KOPT-K1 (cell line): Measurements from ENCODE around the gene PDLIM5.

Experiments
- H3K27ac ChIP-seq: fragments of 200-600 bp; sonication (generic); 2 replicates; pipeline ENCODE4 v1.5.1; 2016; ENCODE audit warnings: antibody characterized with exemption, mild to moderate bottlenecking, low read depth, low read length; ENCODE audit not compliant: poor library complexity, severe bottlenecking
- H3K36me3 ChIP-seq: fragments of 200-600 bp; sonication (generic); 2 replicates; pipeline ENCODE4 v1.5.1; 2017; ENCODE audit warnings: antibody characterized with exemption, mild to moderate bottlenecking, low read length, moderate library complexity; ENCODE audit not compliant: insufficient read depth
- H3K9me3 ChIP-seq: fragments of 200-600 bp; sonication (generic); 2 replicates; pipeline ENCODE4 v1.5.1; 2017; ENCODE audit warnings: antibody characterized with exemption, low read length, mild to moderate bottlenecking; ENCODE audit not compliant: insufficient read depth, poor library complexity, severe bottlenecking

PDLIM5 gene

DNA sequence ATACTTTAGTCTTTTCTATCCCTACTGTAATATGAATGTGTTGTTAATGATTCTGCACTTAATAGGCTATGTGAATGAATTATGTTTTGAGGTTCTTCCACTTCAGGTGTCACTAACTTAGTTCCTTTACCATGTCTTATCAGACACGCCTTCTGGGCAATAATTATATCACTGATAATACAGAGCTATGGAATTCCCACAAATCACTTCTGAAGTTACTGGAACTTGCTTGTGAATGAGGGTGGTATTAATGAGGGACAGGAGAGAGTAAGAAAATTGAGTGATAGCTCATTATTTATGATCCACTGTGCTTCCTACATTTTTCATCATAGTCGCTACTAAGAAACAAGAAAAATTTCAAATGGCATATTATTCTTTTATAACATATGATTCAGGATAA is 130.0 kb downstream of the PDLIM5 start:
- H3K9me3 ChIP-seq: no peaks in the 10 kb centered on the region
- H3K27ac ChIP-seq: no peak overlapping the region
- no peaks in the 10 kb centered on the region for H3K36me3 ChIP-seq

DNA sequence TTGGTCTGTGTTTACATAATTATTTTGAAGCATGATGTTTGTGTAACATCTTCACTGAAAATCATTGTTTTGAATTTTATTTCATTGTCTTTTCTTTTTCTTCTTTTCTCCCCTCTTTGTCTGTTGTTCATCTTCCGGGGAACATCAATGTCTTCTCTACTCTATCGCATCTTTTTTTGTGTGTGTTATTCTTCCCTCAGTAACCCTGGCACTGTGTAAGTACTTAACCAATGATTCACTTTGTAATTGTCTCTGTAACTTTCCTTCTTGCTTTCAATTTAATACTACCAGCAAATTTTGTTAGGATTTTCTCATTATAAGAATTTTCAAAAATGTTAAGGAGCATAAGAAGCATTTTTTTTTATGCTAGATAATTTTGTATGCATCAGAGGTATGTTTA is 130.8 kb downstream of the PDLIM5 start:
- Histone ChIP-seq H3K36me3 (no peaks in the 10 kb centered on the region), H3K9me3 (no peaks in the 10 kb centered on the region), H3K27ac (no peak overlapping the region)

DNA sequence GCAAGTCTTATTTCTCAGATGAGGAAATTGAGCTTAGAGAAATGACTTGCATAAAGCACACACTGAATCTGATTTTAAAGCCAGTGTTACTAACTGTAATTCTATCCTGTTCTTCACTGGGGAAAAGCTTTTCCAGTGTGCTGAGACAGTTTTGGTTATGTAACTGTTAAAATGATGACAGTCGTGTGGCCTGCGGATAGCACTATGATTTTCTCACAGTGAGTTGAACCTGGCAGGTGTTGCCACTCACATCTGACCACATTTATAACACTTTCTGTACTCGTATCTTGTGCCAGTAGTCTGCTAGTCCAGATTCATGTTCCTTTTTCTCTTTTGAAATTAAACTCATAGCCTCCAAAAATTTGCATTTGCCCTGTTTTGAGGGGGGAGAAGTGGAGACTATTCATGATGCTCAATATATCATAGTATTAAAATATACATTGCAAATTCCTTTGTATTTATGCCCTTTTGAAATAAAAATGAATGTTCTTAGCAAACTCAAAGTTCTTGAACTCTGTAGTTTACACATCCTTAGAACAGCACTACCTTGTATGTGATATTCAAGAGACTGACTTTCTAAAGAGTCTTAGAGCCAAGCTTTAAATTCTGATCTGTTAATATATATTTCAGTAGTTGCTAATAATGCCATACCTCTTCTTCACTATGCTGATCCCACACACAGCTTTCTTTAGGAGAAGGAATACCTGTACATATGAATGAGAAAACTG is 132.3 kb downstream of the PDLIM5 start:
- no peaks in the 10 kb centered on the region for H3K36me3 ChIP-seq
- H3K9me3 ChIP-seq: no peaks in the 10 kb centered on the region
- H3K27ac ChIP-seq: no peak overlapping the region

DNA sequence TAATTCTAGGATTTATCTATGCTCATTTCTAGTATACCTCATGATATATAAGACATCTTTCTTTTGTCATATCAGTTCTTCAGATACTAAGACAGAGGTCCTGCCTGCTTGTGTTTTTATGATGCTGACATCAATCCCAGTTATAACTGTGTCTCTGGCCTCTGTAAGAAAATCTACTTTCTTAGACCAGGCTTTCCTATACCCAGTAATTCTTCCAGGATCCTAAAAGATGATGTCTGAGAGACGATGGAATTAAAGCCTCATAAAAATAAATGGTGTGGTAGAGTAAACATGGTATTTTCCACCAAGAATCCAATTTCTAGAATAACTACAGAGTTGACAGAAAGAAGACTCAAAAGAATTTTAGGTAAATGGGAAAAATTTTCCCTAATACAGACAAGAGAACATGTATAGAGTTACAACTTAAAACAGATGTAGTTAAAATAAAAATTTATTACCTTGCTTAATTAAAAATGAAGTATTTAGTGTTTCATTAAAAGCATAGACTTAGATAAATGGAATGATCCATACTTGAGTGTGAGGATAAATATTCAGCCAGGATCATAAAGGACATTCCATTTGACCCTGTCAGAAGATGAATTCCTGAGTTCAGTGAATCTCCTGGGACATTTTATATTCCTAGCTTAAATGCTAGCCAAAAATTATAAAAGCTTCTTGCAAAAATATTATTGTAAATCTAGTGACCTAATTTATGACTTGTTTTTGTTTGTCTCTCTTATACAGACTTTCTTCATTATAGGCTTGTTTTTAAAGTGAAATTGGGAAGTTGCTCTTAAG is 137.4 kb downstream of the PDLIM5 start:
- H3K27ac ChIP-seq: no peak overlapping the region
- no peaks in the 10 kb centered on the region for H3K36me3 ChIP-seq
- no peaks in the 10 kb centered on the region for H3K9me3 ChIP-seq

DNA sequence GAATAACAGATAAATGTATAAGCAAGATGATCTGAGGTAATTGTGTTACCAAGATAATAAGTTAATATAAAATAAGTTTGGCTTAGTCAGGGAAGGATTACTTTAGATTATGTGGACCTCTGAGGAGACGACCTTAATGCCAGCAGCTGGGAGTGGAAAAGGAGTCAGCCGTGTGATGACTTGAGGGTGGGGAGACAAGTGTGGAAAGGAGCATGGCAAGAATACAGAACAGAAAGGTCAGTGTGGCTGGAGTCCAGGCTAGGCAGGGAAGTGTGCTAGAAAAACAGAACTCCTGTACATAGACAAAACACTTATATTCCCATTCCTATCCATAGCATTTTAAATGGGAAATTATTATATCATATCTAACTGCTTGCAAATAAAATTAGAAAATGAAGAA is 138.8 kb downstream of the PDLIM5 start:
- Histone ChIP-seq H3K36me3 (no peaks in the 10 kb centered on the region), H3K27ac (no peak overlapping the region), H3K9me3 (no peaks in the 10 kb centered on the region)

DNA sequence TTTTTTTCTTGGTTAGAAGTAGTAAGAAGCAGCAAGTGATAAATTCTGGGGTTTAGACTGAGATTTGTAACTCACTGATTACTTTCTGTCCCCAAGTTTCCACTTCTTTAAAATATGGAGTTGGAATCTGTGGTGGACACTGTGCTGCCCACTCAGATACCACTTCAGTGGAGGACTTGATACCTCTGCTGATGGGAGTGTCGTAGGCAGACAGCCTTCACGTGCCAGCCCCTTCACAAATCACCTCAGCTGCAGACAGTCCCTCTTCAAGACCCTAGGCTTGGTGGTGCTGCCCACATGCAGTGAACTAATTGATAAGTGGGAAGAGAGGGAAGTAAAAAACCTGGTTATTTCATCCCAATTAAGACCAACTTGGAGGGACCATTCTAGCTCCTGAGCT is 139.5 kb downstream of the PDLIM5 start:
- Histone ChIP-seq H3K9me3 (no peaks in the 10 kb centered on the region), H3K36me3 (no peaks in the 10 kb centered on the region), H3K27ac (no peak overlapping the region)

DNA sequence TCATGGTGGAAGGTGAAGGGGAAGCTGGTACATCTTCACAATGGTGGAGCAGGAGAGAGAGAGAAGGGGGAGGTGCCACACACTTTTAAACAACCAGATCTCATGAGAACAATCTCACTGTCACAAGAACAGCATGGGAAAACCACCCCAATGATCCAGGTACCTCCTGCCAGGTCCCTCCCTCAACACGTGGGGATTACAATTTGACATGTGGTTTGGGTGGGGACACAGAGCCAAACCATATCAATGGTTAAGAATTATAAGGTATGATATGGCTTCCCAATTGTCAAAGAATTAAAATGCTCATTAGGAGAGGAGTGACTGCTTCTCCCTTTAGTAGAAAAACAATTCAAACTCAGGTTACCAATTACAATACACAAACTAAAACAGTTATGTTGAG is 143.3 kb downstream of the PDLIM5 start:
- H3K9me3 ChIP-seq: no peaks in the 10 kb centered on the region
- no peak overlapping the region for H3K27ac ChIP-seq
- H3K36me3 ChIP-seq: no peaks in the 10 kb centered on the region

DNA sequence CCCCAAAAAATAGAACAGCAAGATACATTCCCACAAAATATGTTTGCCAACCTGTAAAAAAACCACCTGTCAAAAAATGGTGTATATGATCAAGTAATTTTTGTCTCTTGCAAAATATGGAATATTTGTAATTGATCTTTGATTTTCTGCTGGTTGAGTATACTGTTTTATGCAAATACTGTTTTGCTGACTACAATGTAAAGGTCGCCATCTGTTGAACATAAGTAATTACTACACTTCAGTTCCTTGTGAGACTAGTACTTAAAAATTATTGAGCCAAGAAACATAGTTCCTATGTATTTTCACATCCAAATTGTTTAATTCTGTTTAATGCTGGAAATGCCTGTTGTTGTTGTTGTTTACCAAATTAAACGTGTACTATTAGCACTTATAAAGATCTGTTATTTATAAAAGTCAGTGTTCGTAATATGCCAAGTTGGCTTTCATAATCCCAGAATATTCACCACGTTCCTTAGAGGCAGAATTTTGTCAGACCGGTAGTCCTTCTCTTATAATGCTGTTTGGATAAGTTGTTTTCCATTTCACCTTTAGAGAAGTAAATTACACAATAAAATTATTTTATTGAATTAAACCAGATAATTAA is 144.2 kb downstream of the PDLIM5 start:
- no peaks in the 10 kb centered on the region for H3K36me3 ChIP-seq
- H3K9me3 ChIP-seq: no peaks in the 10 kb centered on the region
- H3K27ac ChIP-seq: no peak overlapping the region

DNA sequence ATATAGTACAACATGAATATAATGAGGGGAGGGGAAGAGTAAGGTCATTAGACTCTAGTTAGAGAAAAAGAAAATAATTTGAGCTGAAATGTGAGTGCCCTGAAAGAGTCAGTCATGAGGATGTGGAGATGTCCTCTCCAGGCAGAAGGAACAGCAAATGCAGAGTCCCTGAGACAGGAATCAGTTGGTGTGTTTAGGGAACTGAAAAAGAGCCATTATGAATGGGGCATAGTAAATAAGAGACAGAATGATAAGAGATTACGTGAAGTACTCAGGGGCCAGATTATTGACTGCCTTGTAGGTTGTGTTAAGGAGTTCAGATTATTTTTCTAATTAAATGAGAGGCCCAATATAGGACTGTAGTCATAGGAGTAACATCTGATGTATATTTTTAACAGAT is 147.0 kb downstream of the PDLIM5 start:
- Histone ChIP-seq H3K27ac (no peak overlapping the region), H3K36me3 (no peaks in the 10 kb centered on the region), H3K9me3 (no peaks in the 10 kb centered on the region)

DNA sequence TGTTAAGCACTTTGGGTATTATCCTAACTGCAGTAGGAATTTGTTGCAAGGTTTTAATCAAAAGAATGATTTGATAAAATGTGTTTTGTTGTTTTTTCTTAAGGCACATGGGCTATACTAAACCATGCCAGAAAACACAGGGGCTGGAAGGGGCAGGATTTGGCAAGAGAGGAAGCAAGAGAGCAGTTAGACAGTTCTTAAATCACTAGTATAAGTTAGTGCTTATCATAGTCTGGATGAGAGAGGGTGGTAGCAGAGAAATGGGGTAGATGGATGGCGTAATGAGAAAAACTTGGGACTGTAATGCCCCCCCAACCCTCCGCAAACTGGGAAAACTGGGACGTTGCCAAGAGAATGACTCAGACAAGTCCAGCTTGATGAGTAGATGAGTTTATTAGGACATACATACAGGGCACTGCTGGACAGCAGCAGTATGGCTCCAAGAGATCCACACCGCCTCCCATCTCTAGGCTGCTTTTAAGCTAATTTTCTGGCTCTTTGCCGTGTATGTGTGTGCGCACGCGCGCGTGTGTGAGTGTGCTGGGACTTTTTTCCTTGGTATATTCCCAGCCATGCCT is 151.5 kb downstream of the PDLIM5 start:
- no peak overlapping the region for H3K27ac ChIP-seq
- no peaks in the 10 kb centered on the region for H3K9me3 ChIP-seq
- H3K36me3 ChIP-seq: no peaks in the 10 kb centered on the region

DNA sequence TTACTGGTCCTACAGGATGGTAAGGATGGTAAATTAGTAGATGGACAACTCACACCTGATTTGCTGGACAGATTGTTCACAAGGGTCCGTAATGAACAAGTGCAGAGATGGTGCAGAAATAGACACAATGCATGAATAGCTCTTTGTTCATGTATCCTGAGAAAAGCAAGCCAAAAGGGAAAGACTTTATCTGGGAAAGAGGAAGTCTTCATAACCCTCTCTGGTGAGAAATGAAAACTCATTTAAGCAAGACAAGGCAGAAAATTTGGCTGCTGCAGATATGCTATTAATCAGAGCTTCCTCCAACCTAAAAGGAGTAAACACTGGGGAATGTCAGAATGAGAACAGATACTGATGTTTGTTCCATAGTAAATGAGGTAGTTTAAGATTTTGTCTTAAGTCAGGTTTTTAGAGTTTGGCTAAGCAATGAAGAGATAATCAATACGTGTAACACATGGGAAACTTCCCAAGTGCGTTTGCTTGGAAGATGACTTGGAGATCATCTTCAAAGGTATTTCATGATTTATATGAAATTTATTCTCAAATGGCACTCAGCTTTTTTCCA is 153.6 kb downstream of the PDLIM5 start:
- Histone ChIP-seq H3K36me3 (no peaks in the 10 kb centered on the region), H3K27ac (no peak overlapping the region)

DNA sequence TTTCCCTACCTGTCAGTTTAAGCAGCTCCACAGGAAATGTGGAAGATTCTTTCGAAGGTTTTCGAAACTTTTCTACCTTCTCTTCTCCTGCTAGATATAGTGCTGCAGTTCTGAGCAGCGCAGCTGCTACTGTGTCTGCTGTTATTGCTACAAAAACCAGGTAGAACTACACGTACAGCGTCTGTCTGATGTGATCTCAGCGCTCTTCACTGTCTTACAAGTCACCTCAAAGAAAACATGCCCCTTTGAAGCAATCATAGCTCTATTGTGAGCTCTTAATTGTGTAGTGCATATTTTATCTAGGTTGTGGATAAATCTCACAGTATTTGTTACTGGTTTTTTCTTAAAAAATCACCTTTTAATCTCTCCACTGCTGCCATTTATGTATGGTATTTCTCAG is 158.4 kb downstream of the PDLIM5 start:
- no peak overlapping the region for H3K27ac ChIP-seq
- H3K36me3 ChIP-seq: no peaks in the 10 kb centered on the region
- no peaks in the 10 kb centered on the region for H3K9me3 ChIP-seq

More for the DNA sequence above, 153.6 kb downstream of the PDLIM5 start:
- H3K9me3 ChIP-seq: no peaks in the 10 kb centered on the region

DNA sequence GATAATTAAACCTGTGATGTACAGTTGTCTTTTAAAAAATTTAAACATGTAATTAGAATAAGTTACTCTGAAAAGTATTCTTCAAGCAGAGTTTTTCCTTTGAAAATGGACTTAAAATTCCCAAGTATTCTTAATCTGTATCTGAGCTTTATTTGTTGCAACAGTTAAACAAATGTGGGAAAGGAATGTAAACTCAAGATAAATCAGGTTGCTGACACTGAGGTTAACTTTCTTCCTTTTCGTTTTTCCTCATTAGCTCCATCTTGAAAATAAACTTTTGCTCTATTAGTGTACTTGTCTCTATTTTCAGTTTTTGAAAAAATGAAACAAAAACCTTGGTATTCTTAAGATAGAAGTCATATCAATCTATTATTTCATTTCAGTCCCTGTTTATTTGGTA is 161.5 kb downstream of the PDLIM5 start:
- Histone ChIP-seq H3K9me3 (no peaks in the 10 kb centered on the region), H3K27ac (no peak overlapping the region), H3K36me3 (no peaks in the 10 kb centered on the region)

DNA sequence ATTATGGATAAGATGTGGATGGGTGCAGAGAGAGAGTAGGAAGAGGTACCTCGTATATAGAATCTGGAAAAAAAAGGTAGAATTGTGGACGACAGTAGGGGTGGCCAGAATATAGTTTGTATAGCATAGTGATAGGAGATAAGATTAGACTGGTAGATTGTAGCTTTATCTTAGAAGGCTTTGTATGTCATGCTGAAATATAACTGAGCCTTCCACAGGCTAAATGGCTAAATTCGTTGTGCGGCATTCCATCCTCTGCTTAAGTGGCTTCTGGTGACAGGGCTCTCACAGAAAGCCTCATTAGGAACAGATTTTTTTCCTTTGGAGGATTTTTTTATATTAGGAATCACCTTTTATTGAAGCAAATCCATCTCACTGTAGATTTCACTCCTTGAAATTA is 163.7 kb downstream of the PDLIM5 start:
- no peak overlapping the region for H3K27ac ChIP-seq
- no peaks in the 10 kb centered on the region for H3K36me3 ChIP-seq
- H3K9me3 ChIP-seq: no peaks in the 10 kb centered on the region

DNA sequence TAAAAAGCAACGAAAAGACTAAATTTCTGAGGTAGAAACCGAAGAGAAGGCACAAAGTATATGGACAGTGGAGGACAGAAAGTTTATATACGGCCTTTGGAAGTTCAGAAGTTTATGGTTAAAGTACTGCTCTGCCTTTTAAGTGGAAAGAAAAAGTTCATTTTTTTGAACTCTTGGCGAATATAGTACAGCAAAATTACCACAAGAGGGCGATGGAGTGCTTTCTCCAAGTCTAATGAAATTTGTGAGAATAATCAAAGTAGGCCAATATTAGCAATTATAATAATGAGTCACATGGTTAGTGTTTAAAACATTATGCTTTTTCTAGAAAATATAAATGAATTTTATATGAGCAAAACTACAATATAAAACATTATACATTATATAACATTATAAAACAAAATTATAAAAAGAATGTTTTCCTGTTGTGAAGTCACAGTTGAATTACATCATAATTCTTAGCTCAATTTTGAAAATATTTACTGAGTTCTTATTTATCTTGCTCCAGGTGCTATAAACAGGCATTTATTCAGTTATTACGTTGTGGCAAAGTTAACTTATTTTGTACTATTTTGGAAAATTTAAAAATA is 169.8 kb downstream of the PDLIM5 start:
- Histone ChIP-seq H3K9me3 (no peaks in the 10 kb centered on the region), H3K27ac (no peak overlapping the region), H3K36me3 (no peaks in the 10 kb centered on the region)
